Forelimb muscle (tissue), 1 donor: ENCODE results near the gene CBX2. TPM values are rescaled to one million over a fixed set of nuclear protein-coding genes. Genes with fewer than 3 reads are reported as not detected.

Experiments used
- DNase-seq: peaks from one replicate; pipeline ENCODE4 v3.0.0-alpha.2; 2013; ENCODE audit warnings: low read depth
- polyA plus RNA-seq: library from polyadenylated mRNA; unstranded; fragments of 120-200 nt; gene quantifications from one replicate; pipeline ENCODE4 v1.2.1, GENCODE V29; 2013; ENCODE audit not compliant: insufficient read length

Gene CBX2
- polyA plus RNA-seq, 1 donor, result 9.0 TPM

GRCh38 chr17:79786930-79787643 is 9.1 kb downstream of the CBX2 start:
- no peak for DNase-seq

DNA sequence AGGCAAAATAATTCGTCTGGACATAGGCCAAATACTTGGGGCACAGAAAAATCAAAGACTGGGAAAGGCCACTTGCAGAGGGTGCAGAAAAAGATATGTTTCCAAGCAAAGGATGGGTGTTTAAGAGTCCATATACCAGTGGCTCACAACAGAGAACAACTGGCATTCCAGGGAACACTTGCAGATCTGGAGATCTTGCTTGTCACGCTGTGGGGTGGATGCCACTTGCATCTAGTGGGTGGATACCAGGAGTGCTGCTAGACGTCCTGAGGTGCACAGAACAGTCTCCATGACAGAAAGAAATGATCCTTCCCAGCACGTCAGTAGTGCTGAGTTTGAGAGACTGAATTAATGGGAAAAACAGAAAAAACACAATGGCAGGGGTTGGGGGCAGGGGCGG is 10.5 kb downstream of the CBX2 start:
- DNase-seq, result no peak

GRCh38 chr17:79788989-79789942 is 11.3 kb downstream of the CBX2 start:
- no peak for DNase-seq

DNA sequence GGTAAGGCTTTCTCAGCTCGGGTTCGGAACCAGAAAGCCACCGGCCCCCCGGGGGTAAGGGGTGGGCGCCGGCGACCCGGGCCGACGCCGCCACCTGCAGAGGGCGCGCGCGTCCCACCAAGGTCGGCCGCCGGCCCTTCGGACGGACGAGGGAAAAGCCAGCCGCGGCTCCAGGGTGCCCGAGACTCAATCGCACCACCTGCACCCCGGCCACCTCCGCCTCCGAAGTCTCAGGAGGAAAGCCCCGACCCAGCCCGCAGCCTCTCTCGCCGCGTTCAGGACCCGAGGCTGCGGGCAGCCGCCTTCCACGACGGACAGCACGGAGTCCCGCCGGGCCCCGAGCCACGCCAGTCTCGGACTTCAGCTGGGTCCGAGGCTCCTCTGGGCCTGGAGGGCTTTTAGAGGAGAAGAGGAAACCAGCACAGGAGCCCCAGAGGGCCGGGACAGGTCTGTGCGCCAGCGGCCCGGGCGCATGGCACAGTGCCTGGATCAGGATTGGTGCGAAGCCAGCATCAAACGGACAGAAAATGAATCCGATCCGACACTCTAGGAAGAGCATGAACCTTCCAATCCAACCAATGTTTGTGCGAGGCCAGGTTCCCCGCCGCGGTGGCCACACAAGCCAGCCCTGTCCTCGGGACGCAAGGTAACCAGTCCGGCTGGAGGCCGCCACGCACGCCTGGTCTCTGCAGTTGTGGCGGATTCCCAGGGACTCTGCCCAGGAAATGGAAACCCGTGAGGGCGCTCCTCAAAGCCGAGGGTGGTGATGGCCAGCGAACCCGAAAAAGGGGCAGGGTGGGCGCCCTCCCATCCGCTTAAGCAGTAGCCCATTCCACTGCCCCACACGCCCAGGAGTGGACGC is 12.2 kb downstream of the CBX2 start:
- no peak for DNase-seq

DNA sequence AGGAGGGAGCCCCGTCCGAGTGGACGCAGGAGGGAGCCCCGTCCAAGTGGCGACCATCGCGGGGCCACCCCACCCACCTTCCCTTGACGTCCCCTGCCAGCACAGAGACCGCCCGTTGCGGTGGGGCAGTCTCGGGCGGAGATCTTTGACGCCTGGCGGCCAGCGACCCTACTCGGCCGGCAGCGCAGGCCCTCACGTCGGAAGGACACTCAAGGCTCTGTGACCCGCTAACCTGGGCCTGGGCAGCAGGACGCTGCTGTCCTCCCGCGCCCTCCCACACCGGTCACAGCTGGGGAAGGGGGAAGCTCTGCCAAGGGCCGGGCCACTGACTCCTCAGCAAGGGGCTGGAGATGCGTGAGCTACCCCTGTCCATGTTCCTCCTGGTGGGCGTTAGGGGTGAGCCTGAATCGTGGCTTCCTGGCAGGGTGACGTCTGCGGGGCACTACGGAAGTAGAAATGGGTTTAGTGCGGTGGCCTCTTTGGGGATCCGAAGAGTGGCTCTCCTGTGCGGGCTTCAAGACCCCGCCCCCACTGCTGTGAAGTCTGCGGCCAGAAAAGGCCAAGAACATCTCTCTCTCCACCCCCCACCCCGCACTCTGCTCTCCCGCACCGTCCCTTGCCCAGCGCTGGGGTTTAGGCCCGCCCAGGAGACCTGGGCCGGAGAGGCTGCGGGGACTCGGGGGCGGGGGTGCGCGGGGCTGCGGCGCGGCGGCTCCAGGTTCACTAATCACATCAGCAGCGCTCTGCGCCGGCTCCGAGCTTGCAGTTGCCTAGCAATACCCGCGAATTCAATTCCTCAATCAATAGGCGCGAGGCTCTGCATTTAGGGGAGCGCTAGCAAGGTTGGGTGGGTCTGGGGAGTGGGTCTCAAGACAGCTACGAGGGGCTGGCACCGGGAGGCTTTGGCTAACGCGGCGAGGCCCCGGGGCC is 13.1 kb downstream of the CBX2 start:
- no peak for DNase-seq

- DNase-seq, result no peak
These were observed 13.8 kb downstream of the CBX2 start for GRCh38 chr17:79791735-79792161.

- DNase-seq, result no peak
These were observed 14.5 kb downstream of the CBX2 start for GRCh38 chr17:79792341-79792871.

- no peak for DNase-seq
These were observed 15.3 kb downstream of the CBX2 start for GRCh38 chr17:79792984-79793923.

DNA sequence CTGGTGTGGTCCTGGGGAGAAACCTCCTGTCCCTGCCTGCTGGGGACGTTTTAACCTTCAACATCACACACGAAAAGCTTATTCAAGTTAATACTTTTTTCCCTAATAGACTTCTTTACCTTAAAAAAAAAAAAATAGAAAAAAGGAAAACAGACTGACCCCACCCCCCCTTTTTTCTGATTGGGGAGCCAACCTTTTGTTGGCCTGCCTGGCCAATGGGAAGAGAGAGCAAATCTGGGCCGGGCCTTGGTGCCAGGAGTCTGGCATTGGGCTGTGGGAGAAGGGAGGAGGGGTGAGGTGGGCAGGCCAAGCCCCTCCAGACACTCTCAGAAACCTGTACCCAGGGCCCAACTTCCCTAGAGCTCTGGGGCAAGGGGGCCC is 16.0 kb downstream of the CBX2 start:
- DNase-seq, result no peak

DNA sequence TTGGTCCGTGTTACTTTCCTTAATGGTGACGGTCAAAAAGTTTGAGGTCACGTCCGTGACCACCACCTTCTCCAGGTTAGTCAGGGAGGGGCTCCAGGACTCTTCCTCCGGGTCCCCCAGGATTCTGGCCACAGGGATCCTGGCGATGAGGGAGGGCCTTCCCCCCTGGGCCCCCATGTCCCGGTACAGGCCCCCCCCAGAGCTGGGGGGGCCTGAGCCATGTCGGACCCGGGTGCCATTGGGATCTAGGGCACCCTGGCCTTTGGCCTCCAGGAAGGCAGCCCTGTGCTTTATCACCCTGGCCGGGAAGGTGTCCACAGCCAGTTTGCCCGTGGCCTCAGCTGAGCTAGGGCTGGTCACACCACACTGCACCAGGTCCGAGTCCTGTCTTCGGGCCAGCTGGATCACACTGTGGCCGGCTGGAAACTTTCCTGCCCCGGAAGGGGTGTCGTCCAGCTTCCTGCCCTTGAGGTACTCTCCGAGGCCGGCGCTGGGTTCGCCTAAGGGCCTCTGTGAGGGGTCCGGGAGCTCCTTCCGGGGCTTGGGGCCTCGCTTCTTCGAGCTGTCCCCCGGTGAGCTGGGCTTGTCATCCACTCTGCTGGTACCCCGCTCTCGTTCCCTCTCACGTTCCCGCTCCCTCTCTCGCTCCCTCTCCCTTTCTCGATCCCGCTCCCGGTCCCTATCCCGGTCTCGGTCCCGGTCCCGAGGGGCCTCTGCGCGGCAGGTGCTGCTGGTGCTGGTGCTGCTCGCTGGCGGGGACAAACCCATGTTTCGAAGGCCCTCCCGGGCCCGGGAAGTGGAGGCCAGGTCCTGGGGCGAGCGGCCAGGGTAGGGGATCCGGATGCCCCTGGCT is 16.9 kb downstream of the CBX2 start:
- DNase-seq, result no peak

DNA sequence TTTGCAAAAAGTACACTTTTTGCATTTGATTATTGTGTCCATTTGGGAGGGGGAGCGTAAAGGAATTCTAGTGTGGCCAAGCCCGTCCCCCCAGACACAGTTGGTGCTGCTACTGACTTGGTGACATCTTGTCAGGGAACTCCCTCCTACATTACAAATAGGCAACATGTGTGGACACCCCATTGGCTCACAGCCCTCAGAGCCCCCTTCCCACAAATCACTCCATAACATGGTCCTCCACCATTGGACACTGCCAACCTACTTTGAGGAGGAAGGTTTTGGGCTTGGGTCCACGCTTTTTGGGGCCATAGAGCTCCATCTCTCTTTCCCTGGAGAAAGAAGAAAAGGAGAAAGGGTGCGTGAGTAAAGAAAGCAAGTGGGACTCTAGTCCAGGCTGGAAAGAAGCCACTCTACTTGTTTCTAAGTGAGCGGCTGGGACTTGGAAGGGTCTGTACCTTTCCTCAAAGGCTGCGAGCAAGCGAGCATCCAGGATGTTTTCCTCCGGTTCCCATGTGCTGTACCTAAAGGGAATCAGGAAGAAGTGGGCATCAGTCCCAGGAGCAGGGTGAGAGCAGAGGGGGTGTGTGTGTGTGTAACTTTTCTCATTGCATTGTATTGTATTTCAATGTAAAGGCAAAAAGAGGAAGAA is 18.0 kb downstream of the CBX2 start:
- DNase-seq, result no peak

GRCh38 chr17:79796444-79796762 is 18.5 kb downstream of the CBX2 start:
- no peak for DNase-seq

DNA sequence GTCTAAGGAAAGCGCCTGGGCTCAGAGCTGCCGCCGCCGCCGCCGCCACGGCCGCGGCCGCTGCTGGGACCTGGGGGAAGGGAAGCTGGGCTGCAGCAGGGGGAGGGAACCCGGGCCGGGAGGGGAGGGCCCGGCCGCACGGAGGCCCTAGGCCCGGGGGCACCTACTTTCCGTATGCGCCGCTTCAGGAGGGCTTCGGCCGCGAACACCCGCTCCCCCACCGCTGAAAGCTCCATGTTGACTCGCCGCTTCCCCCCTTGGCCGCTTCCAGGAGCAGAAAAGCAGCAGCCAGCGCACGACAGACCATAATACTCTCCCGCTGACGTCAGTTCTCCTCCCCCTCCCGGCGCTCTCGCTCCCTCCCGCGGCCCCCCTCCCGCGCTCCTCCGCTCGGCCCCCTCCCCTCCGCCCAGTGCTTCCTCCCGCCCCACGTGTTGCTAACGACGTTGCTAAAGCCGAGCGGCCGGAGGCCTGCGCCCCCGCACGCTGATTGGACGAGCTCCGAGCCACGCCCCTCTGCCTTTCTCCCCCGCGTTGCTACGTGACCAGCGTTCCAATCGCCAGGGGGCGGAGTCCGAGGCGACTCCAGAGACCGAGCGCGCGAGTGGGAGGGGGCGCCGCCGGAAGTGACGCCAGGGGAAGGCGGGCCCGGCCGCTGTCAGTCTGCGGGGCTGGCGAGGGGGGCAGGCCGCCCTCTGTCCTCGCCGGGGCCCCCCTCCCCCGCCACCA is 19.0 kb downstream of the CBX2 start, which contains the start of gene CBX8:
CBX8 (minus strand) TSS at position 315 of the 729 bp plus-strand sequence; CDS start at position 236, 79 bp downstream.
- peak; percentile 95 for DNase-seq

- no peak for DNase-seq
These were observed 19.7 kb downstream of the CBX2 start for GRCh38 chr17:79797492-79798298.

- no peak for DNase-seq
These were observed 20.6 kb downstream of the CBX2 start for GRCh38 chr17:79798299-79799173.
